ENCODE data around the gene BTRC.
"Not testable (repeated sequence)": the region's sequence is repeated elsewhere in the genome, so short reads cannot be mapped to it uniquely, and the experiment has no call there.

Gene BTRC

DNA sequence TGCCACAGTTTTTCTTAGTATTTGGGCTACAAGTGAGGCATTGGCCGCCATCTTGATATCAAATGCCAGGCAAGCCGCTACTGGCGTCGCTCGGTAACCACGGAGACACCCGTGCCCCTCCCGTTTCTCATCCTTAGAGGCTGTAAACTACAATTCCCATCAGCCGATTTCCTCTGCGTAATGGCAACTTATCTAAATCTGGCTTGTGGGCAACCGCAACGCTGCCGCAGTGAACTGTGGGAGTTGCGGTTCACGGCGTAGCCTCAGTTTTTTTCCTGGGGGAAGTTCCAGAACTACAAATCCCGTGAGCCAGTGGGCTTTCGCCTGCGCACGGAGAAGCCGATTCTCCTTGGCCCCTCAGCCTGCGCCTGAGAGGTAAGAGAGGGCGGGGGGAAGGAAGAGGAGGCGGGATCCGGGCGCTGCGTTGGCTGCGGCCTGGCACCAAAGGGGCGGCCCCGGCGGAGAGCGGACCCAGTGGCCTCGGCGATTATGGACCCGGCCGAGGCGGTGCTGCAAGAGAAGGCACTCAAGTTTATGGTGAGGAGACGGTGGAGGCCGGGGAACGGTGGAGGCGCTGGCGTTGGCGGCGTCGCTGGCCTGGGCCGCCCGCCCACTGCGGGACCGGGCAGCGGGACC, at the start of gene BTRC:
TSS of gene BTRC (plus strand) at position 474 of the 636 bp plus-strand sequence. CDS start at position 490, 16 bp downstream.
- DNase-seq = peak; percentile 99

GRCh38 chr10:101304316-101304715, 49.6 kb upstream of the BTRC start:
- DNase-seq = no peak

- no peak for DNase-seq
These were observed 48.4 kb upstream of the BTRC start for GRCh38 chr10:101305320-101306241.

GRCh38 chr10:101308051-101308450, 45.9 kb upstream of the BTRC start:
- DNase-seq = no peak

GRCh38 chr10:101310529-101311184, 43.3 kb upstream of the BTRC start:
- DNase-seq = no peak

GRCh38 chr10:101311185-101312066, 42.5 kb upstream of the BTRC start:
- DNase-seq = peak; percentile 6

DNA sequence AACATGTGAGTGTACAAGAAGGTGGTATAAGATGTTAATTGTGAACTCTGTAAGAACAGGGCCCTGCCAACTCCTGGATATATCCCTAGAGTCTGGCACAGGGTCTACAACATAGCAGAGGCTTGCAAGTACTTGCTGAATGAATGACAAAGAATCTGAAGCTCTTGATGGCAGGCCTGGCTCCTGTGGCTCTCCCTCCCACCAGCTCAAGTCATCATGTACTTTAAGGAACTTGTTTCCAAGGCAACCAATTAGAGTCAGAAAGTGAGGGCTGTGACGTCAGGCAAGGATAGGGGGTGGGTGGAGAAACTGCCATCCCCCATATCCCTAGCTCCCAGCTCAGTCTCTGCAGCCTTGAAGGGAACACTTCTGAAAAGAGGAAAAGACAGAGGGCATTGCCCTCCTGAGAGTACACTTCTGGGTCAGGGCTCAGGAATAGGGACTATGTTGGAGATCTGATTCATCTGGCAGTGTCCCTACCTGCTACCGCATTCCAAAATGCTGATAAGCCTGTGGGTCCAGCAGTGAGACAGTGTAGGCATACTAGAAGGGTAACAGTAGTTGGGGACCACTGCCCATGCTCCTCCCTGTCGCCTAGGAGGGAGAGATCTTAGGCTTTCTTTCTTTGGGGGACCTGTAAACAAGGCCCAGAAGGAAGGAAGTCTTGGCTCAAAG, 34.6 kb upstream of the BTRC start:
- no peak for DNase-seq

DNA sequence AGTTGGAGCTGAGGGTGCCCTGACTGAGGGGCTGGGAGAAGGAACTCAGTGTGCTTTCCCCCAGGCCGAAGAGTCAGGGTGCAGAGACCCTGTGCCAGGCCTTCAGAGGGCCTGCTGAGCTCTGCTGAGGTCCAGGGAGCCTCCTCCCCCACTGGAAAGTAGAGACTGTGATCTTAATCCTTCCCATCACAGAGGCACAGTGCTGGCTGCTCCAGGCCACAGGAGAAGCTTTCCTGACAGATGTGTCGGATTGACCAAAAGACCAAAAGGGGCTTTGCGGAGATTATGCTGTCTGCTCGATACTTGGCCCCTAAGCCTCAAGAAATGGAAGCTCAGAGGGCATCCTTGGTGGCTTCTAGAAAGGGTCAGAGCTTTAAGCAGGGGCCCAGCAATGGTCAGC, 32.9 kb upstream of the BTRC start:
- no peak for DNase-seq

GRCh38 chr10:101322266-101323108, 31.5 kb upstream of the BTRC start:
- no peak for DNase-seq

GRCh38 chr10:101323495-101323894, 30.5 kb upstream of the BTRC start:
- DNase-seq = peak; percentile 61

DNA sequence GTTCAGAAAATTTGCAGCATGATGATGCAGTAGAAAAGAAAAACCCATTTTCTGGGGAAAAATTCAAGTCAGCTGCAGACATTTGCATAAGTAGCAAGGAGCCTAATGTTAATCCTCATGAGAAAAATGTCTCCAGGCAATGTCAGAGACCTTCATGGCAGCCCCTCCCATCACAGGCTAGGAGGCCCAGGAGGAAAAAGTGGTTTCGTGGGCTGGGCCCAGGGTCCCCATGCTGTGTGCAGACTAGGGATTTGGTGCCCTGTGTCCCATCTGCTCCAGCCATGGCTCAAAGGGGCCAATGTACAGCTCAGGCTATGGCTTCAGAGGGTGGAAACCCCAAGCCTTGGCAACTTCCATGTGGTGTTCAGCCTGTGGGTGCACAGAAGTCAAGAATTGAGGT, 26.5 kb upstream of the BTRC start:
- DNase-seq = not testable (repeated sequence)

- no peak for DNase-seq
These were observed 24.5 kb upstream of the BTRC start for GRCh38 chr10:101329341-101330032.

DNA sequence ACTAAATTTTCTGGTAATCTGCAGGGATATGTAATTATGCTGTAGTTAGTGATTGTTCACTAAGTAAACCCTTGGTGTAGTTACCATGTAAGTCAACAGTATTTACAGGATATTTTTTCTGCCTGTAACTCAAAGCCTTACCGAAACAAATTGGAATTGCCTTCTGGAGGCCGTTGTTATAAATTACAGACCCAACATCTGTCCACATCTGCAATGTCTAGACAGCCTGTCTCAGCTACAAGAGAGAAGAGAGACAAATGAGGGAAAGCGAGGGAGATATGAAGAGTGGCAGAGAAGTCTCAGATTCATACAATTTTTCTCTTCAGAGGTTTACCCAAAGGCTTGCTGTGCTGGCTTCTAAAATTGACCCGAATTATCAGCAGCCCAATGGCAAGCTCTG, 23.7 kb upstream of the BTRC start:
- no peak for DNase-seq

DNA sequence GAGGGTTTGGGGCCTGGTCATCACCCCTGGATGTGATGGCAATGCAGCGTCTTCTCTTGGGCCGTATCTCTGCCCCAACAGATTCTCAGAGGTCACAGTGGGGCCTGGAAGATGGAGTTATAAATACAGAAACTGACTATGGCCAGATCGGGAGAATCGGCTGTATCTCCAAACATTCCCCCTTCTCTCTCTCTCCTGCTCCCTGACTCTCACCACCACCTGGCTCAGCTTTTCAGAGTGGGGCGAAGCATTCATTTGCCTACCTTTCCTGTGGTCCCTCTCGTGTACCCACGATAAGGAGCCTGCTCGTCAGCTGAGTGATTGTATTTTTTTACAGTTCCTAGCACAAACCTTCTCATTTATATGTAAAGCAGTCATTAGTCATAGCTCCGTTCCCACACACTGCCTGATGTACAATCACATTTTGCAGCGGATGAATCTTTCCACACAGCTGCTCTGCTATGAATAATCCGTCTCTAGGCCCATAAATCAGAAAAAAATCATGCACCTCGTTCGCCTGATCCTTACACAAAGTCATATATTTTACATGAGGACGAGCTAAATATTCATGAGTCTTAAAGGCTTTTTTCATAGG, 23.2 kb upstream of the BTRC start:
- DNase-seq = no peak

- no peak for DNase-seq
These were observed 22.0 kb upstream of the BTRC start for GRCh38 chr10:101331956-101332355.

GRCh38 chr10:101334259-101334658, 19.7 kb upstream of the BTRC start:
- DNase-seq = not testable (repeated sequence)

DNA sequence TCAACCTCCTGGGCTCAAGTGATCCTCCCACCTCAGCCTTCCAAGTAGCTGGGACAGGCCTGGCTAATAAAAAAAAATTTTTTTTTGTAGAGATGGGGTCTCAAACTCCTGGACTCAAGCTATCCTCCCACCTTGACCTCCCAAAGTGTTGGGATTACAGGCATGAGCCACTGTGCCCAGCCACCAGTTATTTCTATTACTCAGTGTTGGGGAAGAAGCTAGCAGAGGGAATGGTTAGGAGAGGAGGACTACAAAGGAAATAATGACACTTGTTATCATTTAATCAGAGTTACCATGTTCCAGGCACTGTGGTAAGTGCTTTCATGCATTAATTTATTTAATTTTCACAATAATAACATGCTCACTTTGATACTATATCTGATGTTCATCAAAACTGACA, 17.6 kb upstream of the BTRC start:
- no peak for DNase-seq

- DNase-seq = no peak
These were observed 16.1 kb upstream of the BTRC start for GRCh38 chr10:101337836-101338235.

DNA sequence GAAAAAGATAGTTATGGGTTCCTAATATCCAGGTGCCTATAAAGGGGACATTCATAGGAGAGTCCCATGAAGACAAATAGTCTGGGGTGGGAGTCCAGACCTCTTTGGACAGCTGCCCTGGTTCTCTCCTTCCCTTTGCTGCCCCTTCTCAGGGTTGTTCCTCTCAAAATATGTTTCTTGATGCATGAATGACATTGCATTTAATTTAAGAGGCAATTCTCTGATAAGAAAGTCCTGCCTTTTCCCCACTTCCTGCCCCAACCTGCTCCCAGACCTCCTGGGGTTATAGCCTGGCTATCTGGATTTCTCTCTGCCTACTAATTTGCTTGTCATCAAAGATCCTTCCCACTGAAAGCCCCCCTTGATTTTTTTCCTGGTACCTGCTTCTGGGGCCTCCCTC, 12.5 kb upstream of the BTRC start:
- no peak for DNase-seq

DNA sequence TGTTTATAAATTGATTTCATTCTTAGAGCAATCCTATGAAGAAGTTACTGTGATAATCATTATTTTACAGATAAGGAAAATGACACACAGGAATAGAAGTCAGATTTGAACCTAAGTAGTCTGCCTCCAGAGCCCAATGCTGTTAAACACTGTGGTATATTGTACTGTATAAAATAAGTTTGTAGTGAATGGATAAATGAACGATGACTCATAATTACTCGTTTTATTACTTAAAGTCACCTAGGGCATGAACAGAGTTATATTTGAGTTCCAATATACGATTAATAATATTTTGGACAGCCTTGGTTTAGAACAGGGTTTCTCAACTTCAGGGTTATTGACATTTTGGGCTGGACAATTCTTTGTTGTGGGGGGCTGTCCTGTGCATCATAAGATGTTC, 7.8 kb upstream of the BTRC start:
- no peak for DNase-seq

Measured in NCI-H510A treated with DMSO at 0.1 percent for 48 hours (cell line).